HFFc6 (cell line): ENCODE measurements around the gene RSPH6A. TPM values are rescaled to one million over a fixed set of nuclear protein-coding genes. Genes with fewer than 3 reads are reported as not detected.

ENCODE experiments used
- DNase-seq: peaks from one replicate; pipeline ENCODE4 v3.0.0-alpha.2; 2018
- H3K27ac Mint-ChIP-seq: 2 replicates; pipeline ENCODE4 v1.8.0; 2020; ENCODE audit warnings: mild to moderate bottlenecking, mixed read lengths
- H3K27me3 Mint-ChIP-seq: 2 replicates; pipeline ENCODE4 v1.8.0; 2021; ENCODE audit warnings: mild to moderate bottlenecking, moderate library complexity, mixed read lengths; ENCODE audit not compliant: insufficient read depth
- H3K36me3 Mint-ChIP-seq: 2 replicates; pipeline ENCODE4 v1.8.0; 2021; ENCODE audit warnings: low read depth, mixed read lengths
- H3K4me1 Mint-ChIP-seq: 2 replicates; pipeline ENCODE4 v1.8.0; 2020; ENCODE audit warnings: low read depth, mixed read lengths
- H3K4me3 Mint-ChIP-seq: 2 replicates; pipeline ENCODE4 v1.8.0; 2020; ENCODE audit warnings: mild to moderate bottlenecking, moderate library complexity, mixed read lengths
- H3K9me3 Mint-ChIP-seq: 2 replicates; pipeline ENCODE4 v1.8.0; 2020; ENCODE audit warnings: mild to moderate bottlenecking, mixed read lengths
- CTCF ChIP-seq: fragments of 200-600 bp; sonication (generic); IDR thresholded peaks from 2 replicates; pipeline ENCODE4 v1.5.0; 2021; ENCODE audit warnings: antibody characterized with exemption, mild to moderate bottlenecking
- total RNA-seq, 6 experiments: library from RNA; stranded (reverse); fragmentation: NEBNext Ultra II Directional; extraction: Animal tissue kit (Norgen Biotek cat#: 25700); gene quantifications; 2 replicates in 1 of 6; 3 replicates in 5 of 6; pipeline ENCODE4 v1.2.3, GENCODE V29; 2021

RSPH6A gene
- total RNA-seq, 6 experiments from 2014 or later, result 0.07 TPM; not detected in 5

GRCh38 chr19:45848922-45849321, 33.8 kb upstream of the RSPH6A start:
- Mint-ChIP-seq H3K4me3 (no peak overlapping the region), H3K27ac (no peak overlapping the region), H3K36me3 (peaks cover 51% of the 10 kb centered on the region), H3K4me1 (peaks cover 22% of the 10 kb centered on the region), H3K27me3 (no peaks in the 10 kb centered on the region; the same call in 1 of the 2 replicates), H3K9me3 (no peaks in the 10 kb centered on the region)
- DNase-seq, result no peak
- peak; percentile 52 for TF ChIP-seq CTCF

- Mint-ChIP-seq H3K4me1 (peaks cover 15% of the 10 kb centered on the region), H3K36me3 (peaks cover 54% of the 10 kb centered on the region), H3K27ac (no peak overlapping the region), H3K27me3 (no peaks in the 10 kb centered on the region; the same call in 1 of the 2 replicates), H3K4me3 (no peak overlapping the region), H3K9me3 (no peaks in the 10 kb centered on the region)
- TF ChIP-seq CTCF, result no peak
- DNase-seq, result no peak
These were observed 32.6 kb upstream of the RSPH6A start for GRCh38 chr19:45847663-45848062.

GRCh38 chr19:45842198-45842597, 27.1 kb upstream of the RSPH6A start:
- no peak overlapping the region for H3K27ac Mint-ChIP-seq
- DNase-seq, result no peak
- H3K27me3 Mint-ChIP-seq, result peaks cover 2% of the 10 kb centered on the region; the same call in 1 of the 2 replicates
- H3K4me1 Mint-ChIP-seq, result no peaks in the 10 kb centered on the region
- no peak for TF ChIP-seq CTCF
- no peak overlapping the region for H3K4me3 Mint-ChIP-seq
- peaks cover 63% of the 10 kb centered on the region for H3K36me3 Mint-ChIP-seq
- H3K9me3 Mint-ChIP-seq, result no peaks in the 10 kb centered on the region

GRCh38 chr19:45834970-45835369, 19.9 kb upstream of the RSPH6A start:
- no peak for DNase-seq
- Mint-ChIP-seq H3K36me3 (peaks cover 45% of the 10 kb centered on the region), H3K4me3 (no peak overlapping the region), H3K4me1 (no peaks in the 10 kb centered on the region), H3K27me3 (no peaks in the 10 kb centered on the region; the same call in 1 of the 2 replicates), H3K9me3 (no peaks in the 10 kb centered on the region), H3K27ac (no peak overlapping the region)
- TF ChIP-seq CTCF, result no peak

- DNase-seq, result no peak
- Mint-ChIP-seq H3K9me3 (no peaks in the 10 kb centered on the region), H3K4me3 (no peak overlapping the region), H3K4me1 (no peaks in the 10 kb centered on the region), H3K27ac (no peak overlapping the region), H3K27me3 (peaks cover 6% of the 10 kb centered on the region), H3K36me3 (peaks cover 39% of the 10 kb centered on the region)
- no peak for TF ChIP-seq CTCF
These were observed 13.8 kb upstream of the RSPH6A start for GRCh38 chr19:45828945-45829344.

GRCh38 chr19:45828523-45828922, 13.4 kb upstream of the RSPH6A start:
- peaks cover 6% of the 10 kb centered on the region for H3K27me3 Mint-ChIP-seq
- no peaks in the 10 kb centered on the region for H3K4me1 Mint-ChIP-seq
- no peak overlapping the region for H3K27ac Mint-ChIP-seq
- TF ChIP-seq CTCF, result no peak
- H3K4me3 Mint-ChIP-seq, result no peak overlapping the region
- DNase-seq, result no peak
- H3K9me3 Mint-ChIP-seq, result no peaks in the 10 kb centered on the region
- peaks cover 39% of the 10 kb centered on the region for H3K36me3 Mint-ChIP-seq
